Left ventricle myocardium inferior (tissue), 1 donor: ENCODE results near the gene PHF21A. TPM values are rescaled to one million over a fixed set of nuclear protein-coding genes. Genes with fewer than 3 reads are reported as not detected.
A peak's percentile ranks its signal among the peaks of the same experiment; 100 is the strongest.

Source experiments
- DNase-seq: peaks from one replicate; pipeline ENCODE4 v3.0.0-alpha.2; 2020
- H3K27ac ChIP-seq: fragments of 200-600 bp; replicated peaks from 2 replicates; pipeline ENCODE4 v1.8.0; 2021
- H3K27me3 ChIP-seq: fragments of 200-600 bp; 2 replicates; pipeline ENCODE4 v1.8.0; 2021; ENCODE audit warnings: low read depth
- H3K36me3 ChIP-seq: fragments of 200-600 bp; 2 replicates; pipeline ENCODE4 v1.8.0; 2021
- H3K4me1 ChIP-seq: fragments of 200-600 bp; 2 replicates; pipeline ENCODE4 v1.8.0; 2021
- H3K4me3 ChIP-seq: fragments of 200-600 bp; 2 replicates; pipeline ENCODE4 v1.8.0; 2021; ENCODE audit warnings: mild to moderate bottlenecking, moderate library complexity
- H3K9me3 ChIP-seq: fragments of 200-600 bp; replicated peaks from 2 replicates; pipeline ENCODE4 v1.8.0; 2021
- intact Hi-C: fragments of 100-400 bp; cut with micrococcal nuclease; formaldehyde crosslinking; loops from one replicate; pipeline ENCODE4 v1.11.0; 2022
- total RNA-seq: library from RNA; stranded (reverse); fragmentation: NEBNext Ultra II Directional; extraction: Animal tissue kit (Norgen Biotek cat#: 25700); gene quantifications from one replicate; pipeline ENCODE4 v1.2.1, GENCODE V29; 2021
- TF ChIP-seq, protein P1 (sequence below): fragments of 200-600 bp; IDR thresholded peaks from 2 replicates; pipeline ENCODE4 v1.8.0; 2021; ENCODE audit warnings: antibody characterized with exemption, mild to moderate bottlenecking, borderline replicate concordance
- donor health status: DM: no; HTN: yes; CAD: no; lungs with severe emphysema.

The PHF21A gene
- total RNA-seq, 1 donor from 2014 or later, result 36.6 TPM

DNA sequence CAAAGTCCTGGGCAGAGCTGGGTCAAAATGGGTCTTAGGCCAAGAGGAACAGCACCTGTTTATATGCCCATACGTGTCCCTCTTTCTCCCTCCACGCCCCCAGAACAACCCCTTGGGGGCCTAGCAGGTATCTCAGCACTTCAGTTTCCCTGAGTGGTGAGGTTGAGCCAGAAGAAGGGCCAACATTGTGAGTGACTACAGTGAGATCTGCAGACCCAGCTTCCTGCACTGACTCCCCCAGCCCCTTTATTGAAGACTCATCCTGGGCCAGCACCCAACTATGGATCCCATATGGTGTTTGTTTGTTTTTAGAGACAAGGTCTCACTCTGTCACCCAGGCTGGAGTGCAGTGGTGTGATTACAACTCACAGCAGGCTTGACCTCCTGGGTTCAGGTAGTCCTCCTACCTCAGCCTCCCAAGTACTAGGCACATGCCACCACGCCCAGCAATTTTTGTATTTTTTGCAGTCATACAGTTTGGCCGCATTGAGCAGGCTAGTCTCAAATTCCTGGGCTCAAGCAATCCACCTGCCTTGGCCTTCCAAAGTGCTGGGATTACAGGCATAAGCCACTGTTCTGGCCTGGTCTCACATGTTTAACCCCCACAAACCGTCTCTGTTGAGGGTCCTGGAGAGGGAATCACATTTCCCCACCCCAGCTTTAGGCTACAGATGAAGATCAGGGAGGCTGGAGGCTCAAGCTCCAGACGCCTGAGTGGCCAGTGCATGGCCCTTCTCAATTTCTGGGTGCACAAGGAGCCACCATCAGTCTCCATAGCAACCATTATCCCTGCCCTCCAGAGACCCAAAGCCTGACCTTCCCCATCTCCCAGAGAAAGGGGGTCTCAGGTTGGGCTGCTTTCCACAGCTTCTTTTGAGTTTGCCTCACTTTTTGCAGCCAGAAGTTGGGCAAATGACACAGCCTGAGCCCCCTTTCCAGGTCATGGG lies 200.4 kb downstream of the PHF21A start:
- peaks cover 5% of the 10 kb centered on the region for H3K36me3 ChIP-seq
- H3K9me3 ChIP-seq, result no peaks in the 10 kb centered on the region
- H3K27me3 ChIP-seq, result peaks cover 45% of the 10 kb centered on the region
- TF ChIP-seq, protein P1, sequence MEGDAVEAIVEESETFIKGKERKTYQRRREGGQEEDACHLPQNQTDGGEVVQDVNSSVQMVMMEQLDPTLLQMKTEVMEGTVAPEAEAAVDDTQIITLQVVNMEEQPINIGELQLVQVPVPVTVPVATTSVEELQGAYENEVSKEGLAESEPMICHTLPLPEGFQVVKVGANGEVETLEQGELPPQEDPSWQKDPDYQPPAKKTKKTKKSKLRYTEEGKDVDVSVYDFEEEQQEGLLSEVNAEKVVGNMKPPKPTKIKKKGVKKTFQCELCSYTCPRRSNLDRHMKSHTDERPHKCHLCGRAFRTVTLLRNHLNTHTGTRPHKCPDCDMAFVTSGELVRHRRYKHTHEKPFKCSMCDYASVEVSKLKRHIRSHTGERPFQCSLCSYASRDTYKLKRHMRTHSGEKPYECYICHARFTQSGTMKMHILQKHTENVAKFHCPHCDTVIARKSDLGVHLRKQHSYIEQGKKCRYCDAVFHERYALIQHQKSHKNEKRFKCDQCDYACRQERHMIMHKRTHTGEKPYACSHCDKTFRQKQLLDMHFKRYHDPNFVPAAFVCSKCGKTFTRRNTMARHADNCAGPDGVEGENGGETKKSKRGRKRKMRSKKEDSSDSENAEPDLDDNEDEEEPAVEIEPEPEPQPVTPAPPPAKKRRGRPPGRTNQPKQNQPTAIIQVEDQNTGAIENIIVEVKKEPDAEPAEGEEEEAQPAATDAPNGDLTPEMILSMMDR, result no peak
- DNase-seq, result no peak
- H3K27ac ChIP-seq, result no peak overlapping the region
- intact Hi-C loops, result no loop called here
- H3K4me1 ChIP-seq, result peaks cover 55% of the 10 kb centered on the region
- no peak overlapping the region for H3K4me3 ChIP-seq

DNA sequence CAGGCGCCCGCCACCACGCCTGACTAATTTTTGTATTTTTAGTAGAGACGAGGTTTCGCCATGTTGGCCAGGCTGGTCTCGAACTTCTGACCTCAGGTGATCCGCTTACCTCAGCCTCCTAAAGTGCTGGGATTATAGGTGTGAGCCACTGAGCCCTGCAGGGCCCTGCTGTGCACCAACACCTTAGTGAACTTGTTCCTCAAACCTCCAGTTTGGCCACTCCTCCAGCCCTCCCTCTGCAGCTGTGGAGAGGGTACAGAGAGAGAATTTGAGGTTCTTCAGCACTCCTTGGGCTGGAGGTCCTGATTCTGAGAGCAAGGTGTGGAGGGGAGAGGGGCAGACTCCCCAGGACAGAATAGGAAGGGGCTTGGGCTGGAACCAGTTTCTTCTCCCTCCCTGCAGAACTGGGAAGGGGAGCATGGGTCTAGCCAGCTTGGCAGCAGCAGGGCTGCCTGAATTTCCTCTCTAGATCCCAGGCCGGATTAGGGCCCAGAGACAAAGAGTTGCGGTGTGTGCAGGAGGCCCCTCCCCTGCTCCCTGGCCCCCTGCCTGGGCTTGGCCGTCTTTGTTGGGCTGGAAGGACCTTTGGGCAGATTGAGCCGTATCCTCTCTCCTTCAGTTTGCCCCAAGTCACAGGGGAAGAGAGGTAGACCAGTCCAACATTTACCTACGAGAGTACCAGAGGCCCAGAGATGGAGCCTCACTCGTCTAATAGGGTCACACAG lies 201.3 kb downstream of the PHF21A start:
- peak; percentile 16 for DNase-seq
- Histone ChIP-seq H3K9me3 (no peaks in the 10 kb centered on the region), H3K27ac (peak overlapping the region; percentile 92), H3K4me3 (no peak overlapping the region), H3K36me3 (peaks cover 13% of the 10 kb centered on the region), H3K27me3 (peaks cover 38% of the 10 kb centered on the region), H3K4me1 (peaks cover 57% of the 10 kb centered on the region)
- TF ChIP-seq, protein P1, result no peak
- intact Hi-C loops, result no loop called here

DNA sequence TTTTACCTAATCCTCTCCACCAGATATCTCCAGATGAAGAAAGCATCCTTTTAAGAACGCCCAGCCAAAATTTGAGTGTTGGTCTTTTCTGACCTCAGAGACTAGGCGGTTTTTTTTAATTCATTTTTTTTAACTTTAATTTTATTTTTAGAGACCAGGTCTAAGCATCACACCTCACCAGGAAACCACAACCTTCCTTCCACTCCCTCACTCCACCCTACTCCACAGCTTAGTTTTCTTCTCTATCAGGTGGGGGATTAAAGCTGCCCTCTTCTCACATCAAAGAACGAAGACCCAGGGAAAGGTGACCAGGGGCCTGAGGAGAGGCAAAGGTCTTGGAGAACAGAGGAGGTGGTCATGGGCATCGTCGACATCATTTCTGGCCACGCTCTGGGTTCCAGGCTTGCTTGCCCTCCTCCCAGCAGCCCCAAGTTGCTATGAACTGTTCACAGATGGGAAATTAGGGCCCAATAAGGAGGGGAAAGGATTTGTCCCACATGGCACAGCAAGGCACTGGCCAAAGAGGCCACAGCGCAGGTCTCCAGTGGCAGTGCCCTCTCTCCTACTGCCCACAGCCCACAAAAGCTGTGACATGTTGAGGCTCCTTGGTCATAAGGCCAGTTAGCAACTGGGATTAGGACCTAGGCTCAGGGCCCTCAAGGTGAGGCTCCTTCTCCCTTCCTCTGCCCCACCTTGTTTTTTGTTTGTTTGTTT lies 202.1 kb downstream of the PHF21A start:
- Histone ChIP-seq H3K36me3 (peaks cover 22% of the 10 kb centered on the region), H3K4me1 (peaks cover 57% of the 10 kb centered on the region), H3K9me3 (no peaks in the 10 kb centered on the region), H3K4me3 (peak overlapping the region; percentile 80), H3K27ac (peak overlapping the region; percentile 92), H3K27me3 (peaks cover 29% of the 10 kb centered on the region)
- DNase-seq, result no peak
- TF ChIP-seq, protein P1, result no peak
- intact Hi-C loops, result no loop called here

DNA sequence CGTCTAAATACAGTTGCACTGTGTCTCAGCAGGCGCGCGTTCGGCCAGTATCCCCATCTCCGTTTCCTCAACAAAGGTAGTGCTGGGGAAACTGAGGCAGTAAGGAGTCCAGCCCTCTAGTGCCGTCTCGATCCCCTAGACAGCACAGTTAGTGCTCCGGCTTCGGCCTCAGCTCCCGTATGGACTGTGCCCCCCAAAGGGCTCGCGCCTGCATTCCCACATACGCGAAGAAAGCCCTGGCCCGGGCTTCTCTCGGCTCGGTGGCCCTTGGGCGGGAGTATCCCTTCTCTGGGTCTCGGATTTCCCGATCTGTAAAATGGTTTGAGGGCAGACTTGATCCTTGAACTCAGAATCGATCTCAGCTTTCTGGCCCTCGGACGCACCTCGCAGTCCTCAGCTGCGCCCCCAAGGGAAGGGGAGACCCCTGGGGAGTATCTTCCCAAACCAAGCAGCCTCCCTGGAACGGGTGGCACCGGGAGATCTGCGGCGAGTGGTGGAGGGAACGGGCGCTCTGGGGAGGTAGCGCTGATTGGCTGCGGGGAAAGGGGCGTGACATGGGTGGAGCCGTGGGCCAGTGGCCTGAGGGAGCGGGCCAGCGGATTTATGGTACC lies 202.8 kb downstream of the PHF21A start:
- TF ChIP-seq, protein P1, result no peak
- H3K27ac ChIP-seq, result peak overlapping the region; percentile 92
- peak; percentile 87 for DNase-seq
- H3K36me3 ChIP-seq, result peaks cover 28% of the 10 kb centered on the region
- peaks cover 25% of the 10 kb centered on the region for H3K27me3 ChIP-seq
- intact Hi-C loops, result no loop called here
- H3K4me3 ChIP-seq, result peak overlapping the region; percentile 80
- H3K9me3 ChIP-seq, result no peaks in the 10 kb centered on the region
- H3K4me1 ChIP-seq, result peaks cover 57% of the 10 kb centered on the region
